H54 (cell line): ENCODE data around the gene FANCD2OS.
"Not testable (repeated sequence)": the region's sequence is repeated elsewhere in the genome, so short reads cannot be mapped to it uniquely, and the experiment has no call there.

ENCODE experiments used
- DNase-seq: peaks from one replicate; pipeline ENCODE4 v3.0.0; 2011; ENCODE audit warnings: low spot score, mixed read lengths; ENCODE audit not compliant: insufficient read length
- FAIRE-seq: peaks from 3 replicates; lab custom pipeline; 2011; peaks lifted over from hg19 to GRCh38; lab: Jason Lieb, UNC
- POLR2A ChIP-seq: IDR thresholded peaks from 2 replicates; pipeline ENCODE4 v1.6.1; 2011; ENCODE audit warnings: low read depth, mild to moderate bottlenecking, low read length

The FANCD2OS gene

GRCh38 chr3:10121064-10121463 is 13.0 kb upstream of the FANCD2OS start:
- DNase-seq (no peak), FAIRE-seq (no peak)
- no peak for TF ChIP-seq POLR2A

GRCh38 chr3:10119376-10119775 is 11.3 kb upstream of the FANCD2OS start:
- FAIRE-seq, result no peak
- no peak for DNase-seq
- TF ChIP-seq POLR2A, result no peak

- DNase-seq, result no peak
- TF ChIP-seq POLR2A, result no peak
- FAIRE-seq, result no peak
Observed at GRCh38 chr3:10116928-10117327, 8.9 kb upstream of the FANCD2OS start.

GRCh38 chr3:10116138-10116460 is 8.0 kb upstream of the FANCD2OS start:
- no peak for TF ChIP-seq POLR2A
- FAIRE-seq (no peak), DNase-seq (peak; percentile 17)

GRCh38 chr3:10115326-10116137 is 7.5 kb upstream of the FANCD2OS start, which contains the start of gene BRK1:
BRK1 (plus strand) TSS chr3:10115675; CDS start chr3:10115702, 27 bp downstream.
- FAIRE-seq (peak; percentile 83), DNase-seq (peak; percentile 95)
- peak; percentile 93 for TF ChIP-seq POLR2A

GRCh38 chr3:10106919-10107318 is 1.1 kb downstream of the FANCD2OS start:
- FAIRE-seq, result no peak

GRCh38 chr3:10099041-10099440 is 9.0 kb downstream of the FANCD2OS start:
- FAIRE-seq (no peak), DNase-seq (no peak)
- TF ChIP-seq POLR2A, result no peak

More at GRCh38 chr3:10106919-10107318, 1.1 kb downstream of the FANCD2OS start:
- no peak for TF ChIP-seq POLR2A
- no peak for DNase-seq

GRCh38 chr3:10093678-10094077 is 14.4 kb downstream of the FANCD2OS start:
- no peak for TF ChIP-seq POLR2A
- DNase-seq (no peak), FAIRE-seq (no peak)

GRCh38 chr3:10091387-10091786 is 16.7 kb downstream of the FANCD2OS start:
- FAIRE-seq, DNase-seq: not testable (repeated sequence)

GRCh38 chr3:10090774-10091173 is 17.3 kb downstream of the FANCD2OS start:
- FAIRE-seq, result not testable (repeated sequence)

GRCh38 chr3:10090179-10090578 is 17.9 kb downstream of the FANCD2OS start:
- DNase-seq (no peak), FAIRE-seq (no peak)
- no peak for TF ChIP-seq POLR2A

More at GRCh38 chr3:10090774-10091173, 17.3 kb downstream of the FANCD2OS start:
- not testable (repeated sequence) for DNase-seq

GRCh38 chr3:10088256-10088655 is 19.8 kb downstream of the FANCD2OS start:
- no peak for TF ChIP-seq POLR2A
- DNase-seq (no peak), FAIRE-seq (no peak)

- DNase-seq, result no peak
- no peak for TF ChIP-seq POLR2A
- no peak for FAIRE-seq
Observed at GRCh38 chr3:10085738-10086137, 22.3 kb downstream of the FANCD2OS start.

- DNase-seq, result no peak
- TF ChIP-seq POLR2A, result no peak
- no peak for FAIRE-seq
Observed at GRCh38 chr3:10081871-10082270, 26.2 kb downstream of the FANCD2OS start.

GRCh38 chr3:10074666-10075065 is 33.4 kb downstream of the FANCD2OS start:
- DNase-seq, result peak; percentile 22
- TF ChIP-seq POLR2A, result no peak
- peak; percentile 76 for FAIRE-seq

GRCh38 chr3:10070077-10070476 is 38.0 kb downstream of the FANCD2OS start:
- not testable (repeated sequence) for FAIRE-seq, DNase-seq
